ENCODE results near the gene ARPP21. TPM values are rescaled to one million over a fixed set of nuclear protein-coding genes. Genes with fewer than 3 reads are reported as not detected.

The ARPP21 gene
- total RNA-seq, 4 donors from 2014 or later = under 0.01 to 0.33 (median 0.13) TPM; not detected in 1

DNA sequence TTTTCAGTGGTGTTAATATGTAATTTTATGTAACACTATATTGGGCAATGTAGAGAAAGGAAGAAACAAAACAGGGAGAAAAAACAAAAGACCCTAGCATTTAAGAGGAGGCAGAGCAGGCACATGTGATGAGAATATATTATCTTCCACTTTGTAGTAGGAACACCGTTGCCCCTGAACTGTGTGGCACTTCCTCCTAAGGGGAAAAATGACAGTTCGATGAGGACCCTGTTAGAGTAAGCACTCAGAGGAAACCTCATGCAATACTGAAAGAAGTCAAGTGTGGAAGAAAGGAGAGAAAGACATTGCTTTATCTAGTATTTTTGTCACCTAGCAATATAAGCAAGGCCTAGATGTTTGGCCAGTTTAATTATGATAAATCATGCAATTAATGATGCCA is 32.2 kb downstream of the ARPP21 start:
- H3K9me3 ChIP-seq = no peaks in the 10 kb centered on the region
- WGBS = 55% methylated on average over 2 of the region's 2 CpGs
- H3K27ac ChIP-seq (replicated peaks in 1 of 4) = no peak overlapping the region
- DNase-seq (ENCODE audit: extremely low spot score) = no peak
- TF ChIP-seq, protein P1, sequence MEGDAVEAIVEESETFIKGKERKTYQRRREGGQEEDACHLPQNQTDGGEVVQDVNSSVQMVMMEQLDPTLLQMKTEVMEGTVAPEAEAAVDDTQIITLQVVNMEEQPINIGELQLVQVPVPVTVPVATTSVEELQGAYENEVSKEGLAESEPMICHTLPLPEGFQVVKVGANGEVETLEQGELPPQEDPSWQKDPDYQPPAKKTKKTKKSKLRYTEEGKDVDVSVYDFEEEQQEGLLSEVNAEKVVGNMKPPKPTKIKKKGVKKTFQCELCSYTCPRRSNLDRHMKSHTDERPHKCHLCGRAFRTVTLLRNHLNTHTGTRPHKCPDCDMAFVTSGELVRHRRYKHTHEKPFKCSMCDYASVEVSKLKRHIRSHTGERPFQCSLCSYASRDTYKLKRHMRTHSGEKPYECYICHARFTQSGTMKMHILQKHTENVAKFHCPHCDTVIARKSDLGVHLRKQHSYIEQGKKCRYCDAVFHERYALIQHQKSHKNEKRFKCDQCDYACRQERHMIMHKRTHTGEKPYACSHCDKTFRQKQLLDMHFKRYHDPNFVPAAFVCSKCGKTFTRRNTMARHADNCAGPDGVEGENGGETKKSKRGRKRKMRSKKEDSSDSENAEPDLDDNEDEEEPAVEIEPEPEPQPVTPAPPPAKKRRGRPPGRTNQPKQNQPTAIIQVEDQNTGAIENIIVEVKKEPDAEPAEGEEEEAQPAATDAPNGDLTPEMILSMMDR (IDR thresholded peaks at IDR 0.05) = no peak
- TF ChIP-seq POLR2A (IDR thresholded peaks at IDR 0.05; ENCODE audit: low read depth) (no peak), EP300 (IDR thresholded peaks at IDR 0.05) (no peak), POLR2AphosphoS5 (IDR thresholded peaks at IDR 0.05) (no peak)
- no peak overlapping the region for H3K4me3 ChIP-seq
- intact Hi-C loops (cut with DNase I) = no loop called here
- no peaks in the 10 kb centered on the region for H3K4me1 ChIP-seq
- no peaks in the 10 kb centered on the region for H3K36me3 ChIP-seq
- H3K27me3 ChIP-seq = no peaks in the 10 kb centered on the region

DNA sequence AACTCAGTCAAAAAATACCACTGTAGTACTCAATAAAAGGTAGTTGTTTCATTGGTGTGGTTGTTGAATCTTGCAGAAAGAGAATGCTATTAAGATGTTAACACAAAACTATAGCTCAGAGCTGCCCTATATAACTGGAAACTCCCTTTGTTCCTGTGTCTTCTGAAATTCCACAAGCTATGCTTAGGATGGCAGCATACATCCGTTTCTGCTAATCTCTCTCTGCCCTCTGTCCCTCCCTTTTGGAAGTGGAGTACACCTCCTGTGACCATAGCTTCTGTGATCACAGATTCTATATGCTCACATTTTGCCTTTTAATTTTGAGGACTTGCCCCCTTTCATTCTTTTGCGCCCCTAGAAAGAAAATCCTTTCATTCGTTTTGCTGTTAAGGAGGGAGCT is 33.7 kb downstream of the ARPP21 start:
- intact Hi-C loops (cut with DNase I) = no loop called here
- whole genome bisulfite sequencing = 91% methylated on average over 3 of the region's 3 CpGs
- no peak overlapping the region for H3K27ac ChIP-seq (replicated peaks in 1 of 4)
- no peaks in the 10 kb centered on the region for H3K4me1 ChIP-seq
- H3K36me3 ChIP-seq = no peaks in the 10 kb centered on the region
- no peak overlapping the region for H3K4me3 ChIP-seq
- TF ChIP-seq, protein P1 (IDR thresholded peaks at IDR 0.05) = no peak
- no peak for TF ChIP-seq POLR2A (IDR thresholded peaks at IDR 0.05; ENCODE audit: low read depth)
- no peak for TF ChIP-seq EP300 (IDR thresholded peaks at IDR 0.05)
- TF ChIP-seq POLR2AphosphoS5 (IDR thresholded peaks at IDR 0.05) = no peak
- H3K27me3 ChIP-seq = no peaks in the 10 kb centered on the region
- H3K9me3 ChIP-seq = no peaks in the 10 kb centered on the region
- no peak for DNase-seq (ENCODE audit: extremely low spot score)

DNA sequence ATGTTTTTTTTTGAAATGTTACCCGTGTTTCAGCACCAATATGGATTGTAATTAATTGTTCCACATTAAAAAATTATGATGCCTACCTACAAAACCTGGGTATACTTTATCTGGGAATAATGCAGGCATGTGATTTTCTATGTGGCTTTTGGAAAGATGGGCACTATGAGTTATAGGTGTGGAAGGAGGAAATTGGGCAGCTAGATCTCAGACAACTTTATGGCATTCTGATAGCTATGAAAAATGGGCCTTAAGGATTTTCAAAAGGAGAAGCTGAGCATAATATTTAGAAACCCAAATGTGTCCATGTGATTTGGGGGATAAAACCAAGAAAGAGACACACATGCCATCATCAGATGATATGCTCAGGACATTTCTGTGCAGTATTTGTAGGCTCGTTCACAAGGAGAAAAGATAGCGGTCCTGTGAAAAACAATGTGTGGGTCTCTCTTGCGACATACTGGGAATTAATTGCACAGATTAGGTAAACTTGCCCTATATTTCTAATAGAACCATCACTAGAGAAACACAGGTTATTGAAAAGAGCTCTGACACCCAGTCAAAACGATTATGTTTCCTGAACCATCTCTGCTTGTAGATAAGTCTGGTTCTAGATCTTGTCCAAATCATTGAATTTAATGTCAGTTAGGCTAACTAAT is 35.3 kb downstream of the ARPP21 start:
- Histone ChIP-seq H3K36me3 (no peaks in the 10 kb centered on the region), H3K4me3 (no peak overlapping the region), H3K27me3 (no peaks in the 10 kb centered on the region), H3K27ac (replicated peaks in 1 of 4) (no peak overlapping the region), H3K4me1 (no peaks in the 10 kb centered on the region), H3K9me3 (no peaks in the 10 kb centered on the region)
- 91% methylated on average over 5 of the region's 5 CpGs for WGBS
- TF ChIP-seq POLR2AphosphoS5 (IDR thresholded peaks at IDR 0.05) = no peak
- TF ChIP-seq, protein P1 (IDR thresholded peaks at IDR 0.05) = no peak
- no peak for TF ChIP-seq POLR2A (IDR thresholded peaks at IDR 0.05; ENCODE audit: low read depth)
- no peak for TF ChIP-seq EP300 (IDR thresholded peaks at IDR 0.05)
- no peak for DNase-seq (ENCODE audit: extremely low spot score)
- intact Hi-C loops (cut with DNase I) = no loop called here

DNA sequence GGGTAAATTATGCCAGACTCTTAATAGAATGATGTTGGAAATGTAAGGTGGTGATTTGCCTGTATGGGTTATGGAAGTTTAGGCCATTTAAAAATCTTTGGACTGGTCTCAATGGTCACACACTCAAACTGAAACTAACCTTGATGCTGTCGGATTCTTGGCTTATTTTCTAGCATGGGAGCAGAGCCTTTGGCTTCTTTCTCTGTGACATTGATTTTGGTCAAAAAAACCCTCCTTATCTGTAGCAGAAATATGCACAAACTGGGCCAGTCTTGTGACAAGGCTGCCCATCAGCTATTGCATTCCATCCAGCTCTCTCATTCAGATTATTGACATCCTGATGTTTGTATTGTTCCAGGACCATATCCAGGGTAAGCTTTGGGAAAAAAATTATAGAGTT is 35.9 kb downstream of the ARPP21 start:
- no peaks in the 10 kb centered on the region for H3K27me3 ChIP-seq
- H3K4me3 ChIP-seq = no peak overlapping the region
- H3K27ac ChIP-seq (replicated peaks in 1 of 4) = no peak overlapping the region
- TF ChIP-seq, protein P1 (IDR thresholded peaks at IDR 0.05) = no peak
- TF ChIP-seq POLR2AphosphoS5 (IDR thresholded peaks at IDR 0.05) (no peak), POLR2A (IDR thresholded peaks at IDR 0.05; ENCODE audit: low read depth) (no peak), EP300 (IDR thresholded peaks at IDR 0.05) (no peak)
- no peaks in the 10 kb centered on the region for H3K9me3 ChIP-seq
- no peaks in the 10 kb centered on the region for H3K36me3 ChIP-seq
- 77% methylated on average over 1 of the region's 1 CpG for WGBS
- DNase-seq (ENCODE audit: extremely low spot score) = no peak
- H3K4me1 ChIP-seq = no peaks in the 10 kb centered on the region
- intact Hi-C loops (cut with DNase I) = no loop called here

DNA sequence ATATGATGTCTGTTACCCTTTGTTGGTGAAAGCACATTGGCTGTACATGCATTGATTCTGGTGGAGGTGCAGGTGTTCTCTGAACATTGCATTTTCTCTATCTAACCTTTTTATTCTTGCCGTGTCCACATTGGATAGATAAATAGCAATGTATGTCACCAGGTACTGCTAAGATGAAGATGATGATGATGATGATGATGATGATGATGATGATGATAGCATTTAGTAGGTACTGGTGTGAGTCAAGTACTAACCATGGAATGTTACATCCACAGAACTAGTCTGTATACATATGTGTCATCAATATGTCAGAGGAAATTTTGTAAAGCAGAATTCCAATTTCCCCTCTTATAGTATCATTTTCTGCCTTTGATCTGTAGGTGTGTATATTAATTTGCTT is 36.3 kb downstream of the ARPP21 start:
- TF ChIP-seq, protein P1 (IDR thresholded peaks at IDR 0.05) = no peak
- TF ChIP-seq POLR2A (IDR thresholded peaks at IDR 0.05; ENCODE audit: low read depth) = no peak
- H3K4me1 ChIP-seq = no peaks in the 10 kb centered on the region
- H3K9me3 ChIP-seq = no peaks in the 10 kb centered on the region
- H3K36me3 ChIP-seq = no peaks in the 10 kb centered on the region
- no peak overlapping the region for H3K4me3 ChIP-seq
- DNase-seq (ENCODE audit: extremely low spot score) = no peak
- intact Hi-C loops (cut with DNase I) = no loop called here
- no peak overlapping the region for H3K27ac ChIP-seq (replicated peaks in 1 of 4)
- WGBS = 90% methylated on average over 1 of the region's 1 CpG
- H3K27me3 ChIP-seq = no peaks in the 10 kb centered on the region
